Measurements from ENCODE around the gene NFKB2. TPM values are rescaled to one million over a fixed set of nuclear protein-coding genes. Genes with fewer than 3 reads are reported as not detected.
A peak's percentile ranks its signal among the peaks of the same experiment; 100 is the strongest.

NFKB2 gene
- total RNA-seq, 1 donor from 2014 or later, result 323 TPM

DNA sequence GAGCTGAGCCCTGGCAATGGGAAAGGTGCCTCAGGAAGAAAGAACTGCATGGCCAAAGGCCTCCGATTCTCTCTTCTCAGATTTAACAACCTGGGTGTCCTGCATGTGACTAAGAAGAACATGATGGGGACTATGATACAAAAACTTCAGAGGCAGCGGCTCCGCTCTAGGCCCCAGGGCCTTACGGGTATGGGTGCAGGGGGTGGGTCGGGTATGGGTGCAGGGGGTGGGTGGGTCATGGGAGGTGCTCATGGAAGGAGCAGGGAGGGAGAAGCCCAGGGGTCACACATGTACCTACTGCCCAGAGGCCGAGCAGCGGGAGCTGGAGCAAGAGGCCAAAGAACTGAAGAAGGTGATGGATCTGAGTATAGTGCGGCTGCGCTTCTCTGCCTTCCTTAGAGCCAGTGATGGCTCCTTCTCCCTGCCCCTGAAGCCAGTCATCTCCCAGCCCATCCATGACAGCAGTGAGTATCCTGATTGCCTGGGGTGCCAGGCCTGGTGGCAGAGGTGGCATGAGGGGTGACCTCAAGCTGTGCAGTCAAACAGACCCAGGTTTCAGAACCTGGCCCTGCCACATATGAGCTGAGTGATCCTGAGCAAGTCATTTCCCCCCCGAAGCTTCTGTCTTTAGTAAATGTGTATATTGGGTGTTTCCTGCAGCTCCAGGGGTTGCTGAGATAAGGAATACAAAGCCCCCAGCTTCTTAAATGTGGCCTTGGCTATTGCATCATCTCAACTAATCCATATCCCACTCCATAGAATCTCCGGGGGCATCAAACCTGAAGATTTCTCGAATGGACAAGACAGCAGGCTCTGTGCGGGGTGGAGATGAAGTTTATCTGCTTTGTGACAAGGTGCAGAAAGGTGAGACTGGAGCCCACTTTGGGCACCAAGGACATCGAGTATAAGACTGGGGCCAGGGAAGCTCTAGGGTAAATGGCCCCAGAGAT, 2.0 kb downstream of the NFKB2 start:
- H3K4me1 Mint-ChIP-seq (ENCODE audit: low read depth), result peaks cover 30% of the 10 kb centered on the region
- H3K36me3 Mint-ChIP-seq (ENCODE audit: low read depth), result peaks cover 75% of the 10 kb centered on the region
- DNase-seq (ENCODE audit: low spot score), result no peak
- H3K27ac Mint-ChIP-seq, result peak overlapping the region; percentile 99
- peak overlapping the region; percentile 91 for H3K4me3 Mint-ChIP-seq (ENCODE audit: low read depth)
- no peaks in the 10 kb centered on the region for H3K27me3 Mint-ChIP-seq (ENCODE audit: low read depth)
- H3K9me3 Mint-ChIP-seq, result no peaks in the 10 kb centered on the region
- intact Hi-C loops (cut with micrococcal nuclease), result loop anchor here (5.0 to 10.0 kb wide), 3 partner anchors 150 to 563 kb away; partner anchors contain the start of genes GBF1 and PPRC1

DNA sequence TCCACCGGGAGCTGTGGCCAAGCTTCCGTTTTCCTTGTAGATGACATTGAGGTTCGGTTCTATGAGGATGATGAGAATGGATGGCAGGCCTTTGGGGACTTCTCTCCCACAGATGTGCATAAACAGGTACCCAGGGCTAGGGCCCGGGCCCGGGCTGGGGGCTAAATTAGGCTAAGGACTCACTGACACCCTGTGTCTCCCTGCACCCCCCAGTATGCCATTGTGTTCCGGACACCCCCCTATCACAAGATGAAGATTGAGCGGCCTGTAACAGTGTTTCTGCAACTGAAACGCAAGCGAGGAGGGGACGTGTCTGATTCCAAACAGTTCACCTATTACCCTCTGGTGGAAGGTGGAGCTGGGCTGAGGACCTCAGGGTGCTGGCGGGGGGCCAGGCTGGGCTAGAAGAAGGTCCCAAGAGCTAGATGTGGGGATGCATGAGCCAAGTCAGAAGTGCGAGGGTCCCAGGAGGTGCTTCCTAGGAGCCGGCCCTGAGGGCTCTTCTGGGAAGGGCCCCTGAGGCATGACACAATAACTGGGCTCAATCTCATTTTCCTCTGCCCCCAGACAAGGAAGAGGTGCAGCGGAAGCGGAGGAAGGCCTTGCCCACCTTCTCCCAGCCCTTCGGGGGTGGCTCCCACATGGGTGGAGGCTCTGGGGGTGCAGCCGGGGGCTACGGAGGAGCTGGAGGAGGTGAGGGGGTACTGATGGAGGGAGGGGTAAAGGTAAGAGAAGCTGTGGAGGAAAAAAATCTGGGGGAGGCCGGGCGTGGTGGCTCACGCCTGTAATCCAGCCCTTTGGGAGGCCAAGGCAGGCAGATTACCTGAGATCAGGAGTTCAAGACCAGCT, 2.9 kb downstream of the NFKB2 start:
- intact Hi-C loops (cut with micrococcal nuclease), result loop anchor here (1.0 to 10.0 kb wide), 6 partner anchors 11 to 564 kb away; partner anchors contain the start of genes GBF1 and PPRC1
- Mint-ChIP-seq H3K9me3 (no peaks in the 10 kb centered on the region), H3K27ac (peak overlapping the region; percentile 69), H3K36me3 (ENCODE audit: low read depth) (peaks cover 77% of the 10 kb centered on the region), H3K4me3 (ENCODE audit: low read depth) (peak overlapping the region; percentile 91), H3K27me3 (ENCODE audit: low read depth) (no peaks in the 10 kb centered on the region), H3K4me1 (ENCODE audit: low read depth) (peaks cover 25% of the 10 kb centered on the region)
- no peak for DNase-seq (ENCODE audit: low spot score)

DNA sequence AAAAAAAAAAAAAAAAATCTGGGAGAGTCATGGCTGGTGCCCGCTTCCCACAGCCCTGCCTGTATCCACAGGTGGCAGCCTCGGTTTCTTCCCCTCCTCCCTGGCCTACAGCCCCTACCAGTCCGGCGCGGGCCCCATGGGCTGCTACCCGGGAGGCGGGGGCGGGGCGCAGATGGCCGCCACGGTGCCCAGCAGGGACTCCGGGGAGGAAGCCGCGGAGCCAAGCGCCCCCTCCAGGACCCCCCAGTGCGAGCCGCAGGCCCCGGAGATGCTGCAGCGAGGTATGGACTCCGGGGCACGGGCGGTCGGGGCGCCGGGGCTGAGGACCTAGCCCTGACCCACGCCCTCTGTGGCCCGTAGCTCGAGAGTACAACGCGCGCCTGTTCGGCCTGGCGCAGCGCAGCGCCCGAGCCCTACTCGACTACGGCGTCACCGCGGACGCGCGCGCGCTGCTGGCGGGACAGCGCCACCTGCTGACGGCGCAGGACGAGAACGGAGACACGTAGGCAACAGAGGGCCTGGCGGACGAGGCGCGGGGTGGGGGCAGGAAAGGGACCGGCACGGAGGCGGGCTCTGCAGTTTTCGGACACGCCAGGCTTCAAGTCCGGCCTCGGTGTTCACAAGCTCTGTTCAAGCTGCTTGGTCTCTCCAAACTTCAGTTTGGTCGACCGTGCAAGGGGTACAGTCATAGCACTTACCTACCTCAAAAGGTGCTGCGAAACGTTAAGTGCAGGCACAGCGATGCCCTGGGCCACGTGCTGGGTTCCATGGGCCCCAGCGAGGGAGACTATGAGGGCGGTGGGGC, 3.9 kb downstream of the NFKB2 start:
- Mint-ChIP-seq H3K4me3 (ENCODE audit: low read depth) (peak overlapping the region; percentile 91), H3K27me3 (ENCODE audit: low read depth) (no peaks in the 10 kb centered on the region), H3K27ac (peak overlapping the region; percentile 69), H3K4me1 (ENCODE audit: low read depth) (peaks cover 23% of the 10 kb centered on the region), H3K9me3 (no peaks in the 10 kb centered on the region), H3K36me3 (ENCODE audit: low read depth) (peaks cover 81% of the 10 kb centered on the region)
- intact Hi-C loops (cut with micrococcal nuclease), result loop anchor here (1.0 to 10.0 kb wide), 6 partner anchors 10 to 565 kb away; partner anchors contain the start of genes GBF1 and PPRC1
- peak; percentile 87 for DNase-seq (ENCODE audit: low spot score)

DNA sequence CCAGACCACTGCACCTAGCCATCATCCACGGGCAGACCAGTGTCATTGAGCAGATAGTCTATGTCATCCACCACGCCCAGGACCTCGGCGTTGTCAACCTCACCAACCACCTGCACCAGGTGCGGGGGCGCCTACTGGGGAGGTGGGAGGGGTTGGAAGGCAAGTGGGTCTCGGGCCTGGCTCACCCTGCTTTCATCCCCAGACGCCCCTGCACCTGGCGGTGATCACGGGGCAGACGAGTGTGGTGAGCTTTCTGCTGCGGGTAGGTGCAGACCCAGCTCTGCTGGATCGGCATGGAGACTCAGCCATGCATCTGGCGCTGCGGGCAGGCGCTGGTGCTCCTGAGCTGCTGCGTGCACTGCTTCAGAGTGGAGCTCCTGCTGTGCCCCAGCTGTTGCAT, 4.6 kb downstream of the NFKB2 start:
- peaks cover 76% of the 10 kb centered on the region for H3K36me3 Mint-ChIP-seq (ENCODE audit: low read depth)
- H3K27me3 Mint-ChIP-seq (ENCODE audit: low read depth), result no peaks in the 10 kb centered on the region
- DNase-seq (ENCODE audit: low spot score), result no peak
- peak overlapping the region; percentile 55 for H3K27ac Mint-ChIP-seq
- H3K9me3 Mint-ChIP-seq, result no peaks in the 10 kb centered on the region
- intact Hi-C loops (cut with micrococcal nuclease), result no loop called here
- peaks cover 23% of the 10 kb centered on the region for H3K4me1 Mint-ChIP-seq (ENCODE audit: low read depth)
- no peak overlapping the region for H3K4me3 Mint-ChIP-seq (ENCODE audit: low read depth)

DNA sequence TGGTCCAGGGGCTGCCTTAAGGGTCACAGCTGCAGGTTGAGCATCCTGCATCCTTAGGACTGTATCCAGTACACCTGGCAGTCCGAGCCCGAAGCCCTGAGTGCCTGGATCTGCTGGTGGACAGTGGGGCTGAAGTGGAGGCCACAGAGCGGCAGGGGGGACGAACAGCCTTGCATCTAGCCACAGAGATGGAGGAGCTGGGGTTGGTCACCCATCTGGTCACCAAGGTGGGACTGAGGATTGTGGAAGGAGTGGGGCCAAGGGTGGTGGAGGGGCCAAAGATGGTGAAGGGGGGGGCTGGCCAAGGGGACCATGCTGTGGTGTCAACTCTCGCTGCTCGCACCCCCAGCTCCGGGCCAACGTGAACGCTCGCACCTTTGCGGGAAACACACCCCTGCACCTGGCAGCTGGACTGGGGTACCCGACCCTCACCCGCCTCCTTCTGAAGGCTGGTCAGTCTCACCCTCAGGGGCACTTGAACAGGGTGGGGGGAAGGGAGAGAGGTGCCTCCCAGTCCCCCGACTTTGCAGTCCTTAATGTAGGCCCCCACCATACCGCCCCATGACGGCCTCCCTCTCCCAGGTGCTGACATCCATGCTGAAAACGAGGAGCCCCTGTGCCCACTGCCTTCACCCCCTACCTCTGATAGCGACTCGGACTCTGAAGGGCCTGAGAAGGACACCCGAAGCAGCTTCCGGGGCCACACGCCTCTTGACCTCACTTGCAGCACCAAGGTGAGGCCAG, 5.3 kb downstream of the NFKB2 start:
- no peak overlapping the region for H3K4me3 Mint-ChIP-seq (ENCODE audit: low read depth)
- peaks cover 79% of the 10 kb centered on the region for H3K36me3 Mint-ChIP-seq (ENCODE audit: low read depth)
- peaks cover 23% of the 10 kb centered on the region for H3K4me1 Mint-ChIP-seq (ENCODE audit: low read depth)
- no peak for DNase-seq (ENCODE audit: low spot score)
- peak overlapping the region; percentile 39 for H3K27ac Mint-ChIP-seq
- no peaks in the 10 kb centered on the region for H3K9me3 Mint-ChIP-seq
- intact Hi-C loops (cut with micrococcal nuclease), result no loop called here
- H3K27me3 Mint-ChIP-seq (ENCODE audit: low read depth), result no peaks in the 10 kb centered on the region

DNA sequence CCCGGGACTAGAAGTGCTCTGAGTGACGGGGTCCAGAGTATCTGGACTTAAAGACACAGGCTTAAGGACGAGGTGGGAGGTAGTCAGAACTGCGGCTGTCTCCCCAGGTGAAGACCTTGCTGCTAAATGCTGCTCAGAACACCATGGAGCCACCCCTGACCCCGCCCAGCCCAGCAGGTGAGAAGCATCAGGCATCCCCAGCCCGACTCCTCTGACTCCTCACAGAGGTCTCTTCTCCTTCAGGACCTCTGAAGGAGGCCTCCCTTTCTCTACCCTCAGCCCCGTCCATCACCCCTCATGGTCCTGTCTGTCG, 5.8 kb downstream of the NFKB2 start:
- Mint-ChIP-seq H3K4me1 (ENCODE audit: low read depth) (peaks cover 22% of the 10 kb centered on the region), H3K36me3 (ENCODE audit: low read depth) (peaks cover 74% of the 10 kb centered on the region), H3K9me3 (no peaks in the 10 kb centered on the region), H3K4me3 (ENCODE audit: low read depth) (no peak overlapping the region), H3K27me3 (ENCODE audit: low read depth) (no peaks in the 10 kb centered on the region), H3K27ac (no peak overlapping the region)
- intact Hi-C loops (cut with micrococcal nuclease), result no loop called here
- no peak for DNase-seq (ENCODE audit: low spot score)

DNA sequence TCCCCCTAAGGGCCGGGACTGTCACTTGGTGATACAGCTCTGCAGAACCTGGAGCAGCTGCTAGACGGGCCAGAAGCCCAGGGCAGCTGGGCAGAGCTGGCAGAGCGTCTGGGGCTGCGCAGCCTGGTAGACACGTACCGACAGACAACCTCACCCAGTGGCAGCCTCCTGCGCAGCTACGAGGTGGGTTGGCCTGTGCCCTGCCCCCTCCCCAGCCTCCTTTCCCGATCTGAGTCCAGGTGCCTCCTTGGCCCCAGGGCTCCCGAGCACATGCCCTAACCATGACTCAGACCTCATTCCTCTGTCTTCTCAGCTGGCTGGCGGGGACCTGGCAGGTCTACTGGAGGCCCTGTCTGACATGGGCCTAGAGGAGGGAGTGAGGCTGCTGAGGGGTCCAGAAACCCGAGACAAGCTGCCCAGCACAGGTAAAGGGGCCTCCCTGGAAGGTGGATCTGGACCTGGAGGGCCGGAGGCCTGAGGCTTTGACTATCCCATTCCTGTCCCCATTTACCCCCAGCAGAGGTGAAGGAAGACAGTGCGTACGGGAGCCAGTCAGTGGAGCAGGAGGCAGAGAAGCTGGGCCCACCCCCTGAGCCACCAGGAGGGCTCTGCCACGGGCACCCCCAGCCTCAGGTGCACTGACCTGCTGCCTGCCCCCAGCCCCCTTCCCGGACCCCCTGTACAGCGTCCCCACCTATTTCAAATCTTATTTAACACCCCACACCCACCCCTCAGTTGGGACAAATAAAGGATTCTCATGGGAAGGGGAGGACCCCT, 6.4 kb downstream of the NFKB2 start:
- Mint-ChIP-seq H3K27ac (no peak overlapping the region), H3K27me3 (ENCODE audit: low read depth) (no peaks in the 10 kb centered on the region), H3K4me1 (ENCODE audit: low read depth) (peaks cover 18% of the 10 kb centered on the region), H3K36me3 (ENCODE audit: low read depth) (peaks cover 68% of the 10 kb centered on the region), H3K4me3 (ENCODE audit: low read depth) (no peak overlapping the region), H3K9me3 (no peaks in the 10 kb centered on the region)
- no peak for DNase-seq (ENCODE audit: low spot score)
- intact Hi-C loops (cut with micrococcal nuclease), result no loop called here

DNA sequence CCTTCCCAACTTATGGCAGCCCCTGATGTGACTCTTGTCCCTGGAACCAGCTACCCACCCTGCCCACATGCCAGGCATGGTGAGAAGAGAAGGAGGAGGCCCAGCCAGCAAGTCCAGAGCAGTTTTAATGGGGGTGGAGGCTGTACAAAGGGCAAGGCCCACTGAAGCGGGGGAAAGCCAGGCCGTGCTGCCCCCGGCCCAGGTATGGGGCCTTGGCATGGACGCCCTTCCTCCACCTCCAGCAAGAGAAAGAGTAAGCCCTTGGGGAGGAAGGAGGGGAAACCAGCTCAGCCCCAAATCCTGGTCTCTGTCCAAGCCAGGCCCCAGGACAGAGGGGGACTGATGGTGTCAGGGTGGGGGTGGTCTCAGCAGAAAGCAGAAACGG, 7.0 kb downstream of the NFKB2 start:
- no peak overlapping the region for H3K27ac Mint-ChIP-seq
- no peak for DNase-seq (ENCODE audit: low spot score)
- no peaks in the 10 kb centered on the region for H3K27me3 Mint-ChIP-seq (ENCODE audit: low read depth)
- peaks cover 62% of the 10 kb centered on the region for H3K36me3 Mint-ChIP-seq (ENCODE audit: low read depth)
- H3K9me3 Mint-ChIP-seq, result no peaks in the 10 kb centered on the region
- H3K4me3 Mint-ChIP-seq (ENCODE audit: low read depth), result no peak overlapping the region
- H3K4me1 Mint-ChIP-seq (ENCODE audit: low read depth), result peaks cover 16% of the 10 kb centered on the region
- intact Hi-C loops (cut with micrococcal nuclease), result no loop called here

DNA sequence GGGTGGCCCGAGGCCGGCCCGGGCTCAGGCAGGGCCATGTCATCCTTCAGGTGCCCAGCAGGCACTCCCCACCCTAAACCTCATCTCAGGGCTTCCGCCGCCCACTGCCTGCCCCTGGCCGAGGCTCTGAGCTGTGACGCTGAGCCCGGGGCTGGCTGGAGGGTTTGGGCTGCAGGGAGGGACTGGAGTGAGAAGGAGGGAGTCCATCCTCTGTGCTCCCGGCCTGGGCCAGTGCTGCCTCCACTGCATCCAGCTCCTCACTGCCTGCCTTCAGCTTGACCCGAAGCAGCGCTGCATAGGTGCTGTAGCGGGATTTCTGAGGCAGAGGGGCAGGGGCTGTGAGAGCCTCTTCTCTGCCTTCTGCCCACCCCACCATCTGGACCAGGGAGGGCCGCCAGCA, 7.6 kb downstream of the NFKB2 start:
- H3K4me1 Mint-ChIP-seq (ENCODE audit: low read depth), result peaks cover 15% of the 10 kb centered on the region
- H3K4me3 Mint-ChIP-seq (ENCODE audit: low read depth), result no peak overlapping the region
- H3K27ac Mint-ChIP-seq, result no peak overlapping the region
- no peak for DNase-seq (ENCODE audit: low spot score)
- no peaks in the 10 kb centered on the region for H3K9me3 Mint-ChIP-seq
- peaks cover 2% of the 10 kb centered on the region for H3K27me3 Mint-ChIP-seq (ENCODE audit: low read depth)
- H3K36me3 Mint-ChIP-seq (ENCODE audit: low read depth), result peaks cover 56% of the 10 kb centered on the region
- intact Hi-C loops (cut with micrococcal nuclease), result no loop called here

DNA sequence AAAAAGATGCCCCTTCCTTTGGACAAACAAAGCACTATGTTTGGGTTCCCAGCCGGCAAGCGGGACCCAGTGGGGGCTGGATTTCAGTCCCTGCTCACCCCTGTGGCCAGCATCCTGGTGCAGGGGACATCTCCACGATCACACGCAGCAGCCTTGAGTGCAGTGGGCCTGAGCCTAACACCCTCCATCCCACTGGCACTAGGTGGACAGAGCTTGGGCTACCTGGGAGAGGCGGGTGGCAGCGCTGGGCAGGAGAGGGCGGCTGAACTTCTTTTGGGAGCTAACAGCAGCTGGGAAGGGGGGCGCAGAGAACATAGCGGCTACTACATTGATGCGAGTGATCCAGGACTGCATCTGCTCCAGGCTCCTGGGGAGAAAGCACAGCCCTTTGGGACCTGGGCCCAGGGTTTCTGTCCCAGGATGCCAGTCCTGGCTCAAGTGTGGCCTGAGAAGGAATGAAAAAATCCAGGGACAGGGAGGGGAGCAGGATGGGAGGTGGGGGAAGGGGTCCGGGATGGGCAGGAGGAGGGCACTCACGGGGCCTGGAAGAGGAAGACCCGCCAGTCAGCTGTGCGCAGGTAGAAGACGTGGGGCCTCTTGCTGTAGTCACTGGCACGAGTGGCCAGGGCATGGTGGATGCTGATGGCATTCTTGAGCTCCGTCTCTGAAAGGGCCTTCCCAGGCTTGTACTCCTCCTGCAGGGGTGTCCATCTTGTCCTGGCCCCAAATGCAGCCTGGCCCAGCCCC, 9.0 kb downstream of the NFKB2 start:
- peaks cover 14% of the 10 kb centered on the region for H3K4me1 Mint-ChIP-seq (ENCODE audit: low read depth)
- intact Hi-C loops (cut with micrococcal nuclease), result no loop called here
- no peaks in the 10 kb centered on the region for H3K9me3 Mint-ChIP-seq
- no peak overlapping the region for H3K4me3 Mint-ChIP-seq (ENCODE audit: low read depth)
- H3K27ac Mint-ChIP-seq, result no peak overlapping the region
- no peak for DNase-seq (ENCODE audit: low spot score)
- H3K36me3 Mint-ChIP-seq (ENCODE audit: low read depth), result peaks cover 45% of the 10 kb centered on the region
- peaks cover 8% of the 10 kb centered on the region for H3K27me3 Mint-ChIP-seq (ENCODE audit: low read depth)

DNA sequence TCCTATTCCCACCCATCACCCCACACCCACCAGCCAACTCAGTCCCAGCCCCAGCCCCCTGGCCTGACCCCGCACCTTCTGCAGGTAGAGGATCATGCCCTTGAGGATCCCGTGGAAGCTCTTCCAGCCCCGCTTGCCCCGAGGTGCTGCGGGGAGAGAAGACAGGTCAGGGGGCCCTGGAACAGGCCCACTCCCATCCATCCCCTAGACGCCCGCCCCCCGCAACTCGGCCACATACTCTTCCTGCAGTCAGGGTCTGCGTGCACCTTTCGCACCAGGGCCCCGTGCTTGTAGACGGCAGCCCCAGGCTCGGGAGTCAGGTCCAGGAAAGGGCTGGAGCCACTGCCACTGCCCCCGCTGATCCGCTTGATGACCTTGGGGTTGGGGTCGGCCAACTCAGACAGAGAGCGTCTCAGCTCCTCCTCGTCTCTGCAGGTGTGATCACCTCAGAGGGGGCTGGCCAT, 9.6 kb downstream of the NFKB2 start:
- intact Hi-C loops (cut with micrococcal nuclease), result no loop called here
- H3K27me3 Mint-ChIP-seq (ENCODE audit: low read depth), result peaks cover 14% of the 10 kb centered on the region
- H3K9me3 Mint-ChIP-seq, result no peaks in the 10 kb centered on the region
- H3K27ac Mint-ChIP-seq, result no peak overlapping the region
- H3K4me3 Mint-ChIP-seq (ENCODE audit: low read depth), result no peak overlapping the region
- DNase-seq (ENCODE audit: low spot score), result no peak
- peaks cover 18% of the 10 kb centered on the region for H3K4me1 Mint-ChIP-seq (ENCODE audit: low read depth)
- peaks cover 39% of the 10 kb centered on the region for H3K36me3 Mint-ChIP-seq (ENCODE audit: low read depth)
